Esophagus muscularis mucosa (tissue), 3 donors: ENCODE data around the gene RHPN2.

Experiments
- CTCF ChIP-seq, 3 experiments: fragments of 200-600 bp in 2 of 3; fragments of 450-650 bp in 1 of 3; sonication (generic) in 2 of 3; IDR thresholded peaks; one replicate each; pipeline ENCODE4 v1.5.1; 2017 to 2019; ENCODE audit warnings: antibody characterized with exemption in 3 of 3, mild to moderate bottlenecking in 2 of 3, moderate library complexity in 1 of 3
- POLR2A ChIP-seq: fragments of 450-650 bp; IDR thresholded peaks from one replicate; pipeline ENCODE4 v1.6.1; 2017; ENCODE audit warnings: antibody characterized with exemption, moderate library complexity, mild to moderate bottlenecking, low read depth
- POLR2AphosphoS5 ChIP-seq, 2 donors: sonication (generic); formaldehyde crosslinking; IDR thresholded peaks; one replicate each; pipeline ENCODE4 v1.6.1; 2017; ENCODE audit warnings: antibody characterized with exemption in 2 of 2

- TF ChIP-seq POLR2AphosphoS5 (IDR thresholded peaks at IDR 0.05) (no peak), CTCF (IDR thresholded peaks at IDR 0.05) (no peak), POLR2A (no peak)
Observed at GRCh38 chr19:33096005-33096404, 31.3 kb upstream of the RHPN2 start.
